Endothelial cell of umbilical vein (primary cell): ENCODE data around the gene HNMT. TPM values are rescaled to one million over a fixed set of nuclear protein-coding genes. Genes with fewer than 3 reads are reported as not detected.
"Not testable (repeated sequence)": the region's sequence is repeated elsewhere in the genome, so short reads cannot be mapped to it uniquely, and the experiment has no call there.

Source experiments
- BruUV-seq: library from RNA; stranded (reverse); fragments of 400-500 nt; replicated peaks from 2 replicates; lab custom pipeline; 2021; lab: Mats Ljungman, UMichigan
- CTCF ChIA-PET: fragments of 300-600, 350-600 bp; sonication (Branson Sonifier 250); formaldehyde crosslinking; loops from one replicate; lab custom pipeline; 2021; ENCODE audit warnings: antibody characterized with exemption, inconsistent platforms; lab: Charles Lee
- POLR2A ChIA-PET: fragments of 300-600, 350-600 bp; sonication (Branson Sonifier 250); formaldehyde crosslinking; loops from one replicate; lab custom pipeline; 2021; ENCODE audit warnings: antibody characterized with exemption, inconsistent platforms; lab: Charles Lee
- DNase-seq: peaks from one replicate; pipeline ENCODE4 v3.0.0-alpha.2; 2011; ENCODE audit warnings: low read depth, low spot score
- FAIRE-seq: peaks from 2 replicates; lab custom pipeline; 2011; peaks lifted over from hg19 to GRCh38; lab: Jason Lieb, UNC
- H2AFZ ChIP-seq: 2 replicates; pipeline ENCODE4 v1.6.0; 2012; ENCODE audit warnings: low read depth, low read length, control low read depth, inconsistent platforms
- H3K27ac ChIP-seq: 2 replicates; pipeline ENCODE4 v1.5.1; 2011; ENCODE audit warnings: low read depth, mild to moderate bottlenecking, control low read depth, low read length, moderate library complexity; ENCODE audit not compliant: insufficient read depth
- H3K27me3 ChIP-seq, 2 experiments: 2 replicates each; pipeline versions ENCODE4 v1.6.0 to v1.6.1; 2011; ENCODE audit warnings: low read length in 2 of 2, mixed read lengths in 1 of 2; ENCODE audit not compliant: control insufficient read depth in 2 of 2, insufficient read depth in 2 of 2
- H3K36me3 ChIP-seq, 2 experiments: 2 replicates in 1 of 2; 3 replicates in 1 of 2; pipeline ENCODE4 v1.5.1; 2011; ENCODE audit warnings: low read length in 2 of 2, mild to moderate bottlenecking in 1 of 2, moderate library complexity in 1 of 2; ENCODE audit not compliant: control insufficient read depth in 2 of 2, insufficient read depth in 2 of 2; ENCODE audit errors: extremely low read depth in 1 of 2
- H3K4me1 ChIP-seq: 3 replicates; pipeline ENCODE4 v1.5.1; 2011; ENCODE audit warnings: mild to moderate bottlenecking, low read length; ENCODE audit not compliant: control insufficient read depth, insufficient read depth; ENCODE audit errors: extremely low read depth
- H3K4me2 ChIP-seq: 2 replicates; pipeline ENCODE4 v1.6.1; 2011; ENCODE audit warnings: low read length, control low read depth, mixed read lengths; ENCODE audit not compliant: insufficient read depth
- H3K4me3 ChIP-seq, 3 experiments: fragments of 200-600 bp in 1 of 3; sonication (generic), shearing (Covaris generic) in 1 of 3; replicated peaks in 1 of 3; 2 replicates each; pipeline ENCODE4 v1.5.1; 2011 to 2016; ENCODE audit warnings: control low read depth in 3 of 3, low read length in 3 of 3, mild to moderate bottlenecking in 2 of 3, inconsistent platforms in 1 of 3, low read depth in 1 of 3, moderate library complexity in 1 of 3; ENCODE audit not compliant: insufficient read depth in 1 of 3
- H3K79me2 ChIP-seq: 2 replicates; pipeline ENCODE4 v1.6.0; 2012; ENCODE audit warnings: low read length, inconsistent platforms; ENCODE audit not compliant: control insufficient read depth, insufficient read depth
- H3K9ac ChIP-seq: replicated peaks from 2 replicates; pipeline ENCODE3; 2011; ENCODE audit warnings: low read length, control low read depth; ENCODE audit not compliant: insufficient read depth; ENCODE audit errors: extremely low read depth
- H3K9me1 ChIP-seq: replicated peaks from 3 replicates; pipeline ENCODE4 v1.6.0; 2011; ENCODE audit warnings: mild to moderate bottlenecking, low read length; ENCODE audit not compliant: control insufficient read depth, insufficient read depth; ENCODE audit errors: extremely low read depth
- H3K9me3 ChIP-seq: replicated peaks from 2 replicates; pipeline ENCODE4 v1.5.1; 2012; ENCODE audit warnings: low read length, inconsistent platforms; ENCODE audit not compliant: control insufficient read depth, insufficient read depth
- H4K20me1 ChIP-seq: replicated peaks from 2 replicates; pipeline ENCODE3; 2011; ENCODE audit warnings: mild to moderate bottlenecking, low read length; ENCODE audit not compliant: control insufficient read depth, insufficient read depth; ENCODE audit errors: extremely low read depth
- CTCF ChIP-seq, 2 donors: IDR thresholded peaks; 1 replicate in 1 of 2; 2 replicates in 1 of 2; pipeline ENCODE4 v1.5.1; 2011; ENCODE audit warnings: low read length in 2 of 2, mild to moderate bottlenecking in 2 of 2, moderate library complexity in 2 of 2, control low read depth in 1 of 2, inconsistent platforms in 1 of 2, low read depth in 1 of 2; ENCODE audit not compliant: insufficient read depth in 1 of 2; ENCODE audit errors: extremely low read depth in 1 of 2
- EZH2 ChIP-seq: IDR thresholded peaks from 2 replicates; pipeline ENCODE4 v1.6.1; 2012; ENCODE audit warnings: borderline replicate concordance, low read depth, mild to moderate bottlenecking, moderate library complexity, low read length, inconsistent platforms; ENCODE audit not compliant: severe bottlenecking
- FOS ChIP-seq: IDR thresholded peaks from 2 replicates; pipeline ENCODE4 v1.6.1; 2011; ENCODE audit warnings: mild to moderate bottlenecking, low read length, moderate library complexity, borderline replicate concordance; ENCODE audit not compliant: insufficient read depth
- GATA2 ChIP-seq: IDR thresholded peaks from 2 replicates; pipeline ENCODE4 v1.7.0; 2011; ENCODE audit warnings: low read depth, mild to moderate bottlenecking, moderate library complexity, mixed read lengths, low read length; ENCODE audit not compliant: insufficient read length, insufficient read depth
- JUN ChIP-seq: IDR thresholded peaks from 2 replicates; pipeline ENCODE4 v1.6.1; 2011; ENCODE audit warnings: borderline replicate concordance, low read depth; ENCODE audit not compliant: insufficient read length, insufficient read depth
- MAX ChIP-seq: IDR thresholded peaks from 2 replicates; pipeline ENCODE4 v1.6.1; 2011; ENCODE audit not compliant: insufficient read depth, insufficient read length
- POLR2A ChIP-seq: IDR thresholded peaks from 2 replicates; pipeline ENCODE4 v1.6.1; 2012; ENCODE audit warnings: low read depth, mild to moderate bottlenecking, control low read depth, low read length
- POLR2AphosphoS5 ChIP-seq: IDR thresholded peaks from 2 replicates; pipeline ENCODE4 v1.6.1; 2012; ENCODE audit warnings: low read depth, mild to moderate bottlenecking, control low read depth, low read length, moderate library complexity; ENCODE audit not compliant: insufficient read depth
- dilution Hi-C: fragments of 300-500 bp; cut with MboI; formaldehyde crosslinking; loops from one replicate; pipeline ENCODE4 v1.15.0; 2019; ENCODE audit warnings: low sequenced_read_pairs; ENCODE audit not compliant: extremely low pct_ligation_motif_present
- intact Hi-C: fragments of 100-400 bp; cut with micrococcal nuclease; formaldehyde crosslinking; loops from one replicate; pipeline ENCODE4 v1.10.0; 2022
- polyA plus RNA-seq, 4 experiments: library from polyadenylated mRNA; depleted of rRNA in 3 of 4; stranded (reverse) in 3 of 4; unstranded in 1 of 4; fragments of >200 nt; gene quantifications; 2 replicates each; pipeline versions ENCODE4 v1.2.1 to v1.2.3, GENCODE V29; 2011 to 2012; ENCODE audit warnings: missing spikeins in 1 of 4
- total RNA-seq: library from RNA; stranded (reverse); gene quantifications from 2 replicates; pipeline ENCODE4 v1.2.3, GENCODE V29; 2021

Gene HNMT
- total and polyA plus RNA-seq, 2 donors (not counting 3 experiments of a cell fraction or from before 2014, with no cell fraction given): 8.6 to 16.9 TPM

DNA sequence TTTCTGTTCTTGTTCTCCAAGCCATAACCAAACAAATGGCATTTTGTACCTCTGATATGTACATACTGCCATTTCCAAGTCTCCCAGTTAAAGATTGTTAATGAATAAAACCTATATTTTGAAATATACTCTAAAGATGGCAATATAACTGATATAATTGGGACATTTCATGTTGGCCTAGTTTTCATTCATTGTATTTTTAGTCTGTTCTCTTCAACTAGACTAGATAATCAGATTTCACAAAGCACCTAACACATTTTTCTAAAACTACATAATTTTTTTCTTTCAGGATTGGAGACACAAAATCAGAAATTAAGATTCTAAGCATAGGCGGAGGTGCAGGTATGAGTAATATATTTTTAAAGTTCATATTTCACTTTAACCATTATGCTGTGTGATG, 5.6 kb downstream of the HNMT start:
- FAIRE-seq (no peak), DNase-seq (no peak)
- CTCF ChIA-PET: interaction anchor here (1.0 to 1.8 kb wide), 2 partner anchors 13 to 51 kb away, joined by 3 to 6 read pairs; no protein-coding TSS in a partner anchor
- Histone ChIP-seq H3K79me2 (peaks cover 1% of the 10 kb centered on the region), H3K4me3 (no peak overlapping the region), H2AFZ (no peak overlapping the region), H3K27ac (peak overlapping the region; percentile 74), H3K9me3 (no peaks in the 10 kb centered on the region), H3K4me1 (peaks cover 33% of the 10 kb centered on the region), H3K27me3 (no peaks in the 10 kb centered on the region), H3K9ac (no peak overlapping the region), H4K20me1 (no peaks in the 10 kb centered on the region), H3K9me1 (no peaks in the 10 kb centered on the region), H3K4me2 (peak overlapping the region; percentile 82), H3K36me3 (no peaks in the 10 kb centered on the region)
- no peak for TF ChIP-seq EZH2
- TF ChIP-seq POLR2AphosphoS5: no peak
- no peak for TF ChIP-seq FOS
- TF ChIP-seq CTCF (IDR thresholded peaks at IDR 0.05; ENCODE audit: extremely low read depth in 1 of 2, insufficient read depth in 1 of 2, low read depth in 1 of 2, low read length in 2 of 2): no peak
- no peak for TF ChIP-seq POLR2A
- TF ChIP-seq GATA2: no peak
- no peak for TF ChIP-seq JUN
- no peak for TF ChIP-seq MAX
- intact Hi-C loops (loop anchor here (2.0 kb wide), 2 partner anchors 239 to 531 kb away; partner anchors contain the start of gene SPOPL), dilution Hi-C loops (no loop called here)
- no TSS peak for BruUV-seq
- POLR2A ChIA-PET: no interaction called here

- intact Hi-C loops, H3K9me1 ChIP-seq, H3K9me3 ChIP-seq, H3K79me2 ChIP-seq, H3K4me2 ChIP-seq, H3K36me3 ChIP-seq, H3K4me3 ChIP-seq, H3K9ac ChIP-seq, dilution Hi-C loops, H2AFZ ChIP-seq, POLR2A ChIA-PET, H3K27ac ChIP-seq, H3K27me3 ChIP-seq, H4K20me1 ChIP-seq, DNase-seq, BruUV-seq, FAIRE-seq: not testable (repeated sequence)
- CTCF ChIA-PET: interaction anchor here (1.0 kb wide), 1 partner anchor 119 kb away, joined by 3 read pairs; no protein-coding TSS in a partner anchor
- H3K4me1 ChIP-seq: peaks cover 20% of the 10 kb centered on the region
Measured at GRCh38 chr2:137971259-137971658, 7.0 kb downstream of the HNMT start.
